ENCODE data around the gene SOCS6.

SOCS6 gene

GRCh38 chr18:70295192-70296188 is 6.6 kb downstream of the SOCS6 start:
- DNase-seq (no peak), ATAC-seq (ENCODE audit: insufficient read depth, low read depth) (no peak)
- no peaks in the 10 kb centered on the region for H3K79me2 ChIP-seq (ENCODE audit: insufficient read depth, low read length)
- no peaks in the 10 kb centered on the region for H4K20me1 ChIP-seq (ENCODE audit: insufficient read depth, low read length)
- no peaks in the 10 kb centered on the region for H3K9me3 ChIP-seq (ENCODE audit: insufficient read depth, low read length, severe bottlenecking)
- no peaks in the 10 kb centered on the region for H3K36me3 ChIP-seq (ENCODE audit: insufficient read depth, low read length)
- no peak overlapping the region for H3K27ac ChIP-seq (ENCODE audit: low read length)
- no peaks in the 10 kb centered on the region for H3K4me1 ChIP-seq (ENCODE audit: insufficient read depth, low read length)
- no peak overlapping the region for H3K9ac ChIP-seq (ENCODE audit: low read depth, low read length)
- H3K4me2 ChIP-seq (ENCODE audit: insufficient read depth, low read length): no peak overlapping the region
- TF ChIP-seq EZH2 (IDR thresholded peaks at IDR 0.05; ENCODE audit: borderline replicate concordance, low read depth, low read length, severe bottlenecking) (no peak), CTCF (IDR thresholded peaks at IDR 0.05; ENCODE audit: borderline replicate concordance, extremely low read depth, low read length, poor library complexity, severe bottlenecking) (no peak)
- H2AFZ ChIP-seq (ENCODE audit: low read depth, low read length): no peak overlapping the region
- no peaks in the 10 kb centered on the region for H3K27me3 ChIP-seq (ENCODE audit: insufficient read depth, low read length, poor library complexity)
- no peak overlapping the region for H3K4me3 ChIP-seq (ENCODE audit: low read depth in 1 of 2, low read length in 2 of 2)

GRCh38 chr18:70296289-70296688 is 7.4 kb downstream of the SOCS6 start:
- Histone ChIP-seq H3K79me2 (ENCODE audit: insufficient read depth, low read length) (no peaks in the 10 kb centered on the region), H3K4me3 (ENCODE audit: low read depth in 1 of 2, low read length in 2 of 2) (no peak overlapping the region), H4K20me1 (ENCODE audit: insufficient read depth, low read length) (no peaks in the 10 kb centered on the region), H3K9me3 (ENCODE audit: insufficient read depth, low read length, severe bottlenecking) (no peaks in the 10 kb centered on the region), H2AFZ (ENCODE audit: low read depth, low read length) (no peak overlapping the region), H3K4me1 (ENCODE audit: insufficient read depth, low read length) (no peaks in the 10 kb centered on the region), H3K36me3 (ENCODE audit: insufficient read depth, low read length) (no peaks in the 10 kb centered on the region), H3K4me2 (ENCODE audit: insufficient read depth, low read length) (no peak overlapping the region), H3K9ac (ENCODE audit: low read depth, low read length) (no peak overlapping the region), H3K27me3 (ENCODE audit: insufficient read depth, low read length, poor library complexity) (no peaks in the 10 kb centered on the region), H3K27ac (ENCODE audit: low read length) (no peak overlapping the region)
- TF ChIP-seq CTCF (IDR thresholded peaks at IDR 0.05; ENCODE audit: borderline replicate concordance, extremely low read depth, low read length, poor library complexity, severe bottlenecking) (no peak), EZH2 (IDR thresholded peaks at IDR 0.05; ENCODE audit: borderline replicate concordance, low read depth, low read length, severe bottlenecking) (no peak)
- DNase-seq (no peak), ATAC-seq (ENCODE audit: insufficient read depth, low read depth) (no peak)

- Histone ChIP-seq H3K4me2 (ENCODE audit: insufficient read depth, low read length) (no peak overlapping the region), H3K79me2 (ENCODE audit: insufficient read depth, low read length) (no peaks in the 10 kb centered on the region), H4K20me1 (ENCODE audit: insufficient read depth, low read length) (no peaks in the 10 kb centered on the region), H3K9ac (ENCODE audit: low read depth, low read length) (no peak overlapping the region), H3K4me1 (ENCODE audit: insufficient read depth, low read length) (no peaks in the 10 kb centered on the region), H3K9me3 (ENCODE audit: insufficient read depth, low read length, severe bottlenecking) (no peaks in the 10 kb centered on the region), H3K36me3 (ENCODE audit: insufficient read depth, low read length) (no peaks in the 10 kb centered on the region), H3K4me3 (ENCODE audit: low read depth in 1 of 2, low read length in 2 of 2) (no peak overlapping the region), H3K27ac (ENCODE audit: low read length) (no peak overlapping the region), H3K27me3 (ENCODE audit: insufficient read depth, low read length, poor library complexity) (no peaks in the 10 kb centered on the region), H2AFZ (ENCODE audit: low read depth, low read length) (no peak overlapping the region)
- no peak for TF ChIP-seq EZH2 (IDR thresholded peaks at IDR 0.05; ENCODE audit: borderline replicate concordance, low read depth, low read length, severe bottlenecking)
- TF ChIP-seq CTCF (IDR thresholded peaks at IDR 0.05; ENCODE audit: borderline replicate concordance, extremely low read depth, low read length, poor library complexity, severe bottlenecking): no peak
- ATAC-seq (ENCODE audit: insufficient read depth, low read depth): no peak
- no peak for DNase-seq
These were observed 7.9 kb downstream of the SOCS6 start for GRCh38 chr18:70296781-70297180.

All from DND-41 (cell line).